Liver (tissue), 9 donors: ENCODE data around the gene CFI. TPM values are rescaled to one million over a fixed set of nuclear protein-coding genes. Genes with fewer than 3 reads are reported as not detected.

Experiments used
- DNase-seq: peaks from one replicate; pipeline ENCODE4 v3.0.0-alpha.2; 2017; ENCODE audit warnings: low spot score
- H3K27ac ChIP-seq, 2 donors: one replicate each; pipeline ENCODE4 v1.7.0; 2013; ENCODE audit warnings: inconsistent platforms in 2 of 2, low read length in 2 of 2, control low read depth in 1 of 2, low read depth in 1 of 2, mild to moderate bottlenecking in 1 of 2
- H3K27me3 ChIP-seq, 4 donors: one replicate each; pipeline versions ENCODE4 v1.6.1 to v1.7.0; 2013; ENCODE audit warnings: low read length in 3 of 4, inconsistent platforms in 1 of 4, mild to moderate bottlenecking in 1 of 4, moderate library complexity in 1 of 4; ENCODE audit not compliant: control insufficient read depth in 4 of 4, insufficient read depth in 4 of 4
- H3K36me3 ChIP-seq, 4 donors: one replicate each; pipeline versions ENCODE4 v1.6.1 to v1.7.0; 2013; ENCODE audit warnings: low read length in 3 of 4, mild to moderate bottlenecking in 3 of 4, low read depth in 1 of 4, moderate library complexity in 1 of 4; ENCODE audit not compliant: control insufficient read depth in 4 of 4, insufficient read depth in 3 of 4
- H3K4me1 ChIP-seq, 4 donors: one replicate each; pipeline versions ENCODE4 v1.6.1 to v1.7.0; 2013; ENCODE audit warnings: low read length in 3 of 4, mild to moderate bottlenecking in 3 of 4, moderate library complexity in 1 of 4; ENCODE audit not compliant: control insufficient read depth in 4 of 4, insufficient read depth in 4 of 4
- H3K4me3 ChIP-seq, 3 donors: one replicate each; pipeline versions ENCODE4 v1.6.1 to v1.7.0; 2013; ENCODE audit warnings: low read length in 3 of 3, control low read depth in 1 of 3, low read depth in 1 of 3, mild to moderate bottlenecking in 1 of 3
- H3K9ac ChIP-seq, 2 donors: one replicate each; pipeline ENCODE4 v1.7.0; 2013; ENCODE audit warnings: low read length in 2 of 2, mild to moderate bottlenecking in 2 of 2, moderate library complexity in 2 of 2, control low read depth in 1 of 2, low read depth in 1 of 2
- H3K9me3 ChIP-seq, 4 donors: one replicate each; pipeline versions ENCODE4 v1.6.1 to v1.7.0; 2013; ENCODE audit warnings: low read length in 3 of 4; ENCODE audit not compliant: control insufficient read depth in 4 of 4
- EGR1 ChIP-seq, 2 donors: IDR thresholded peaks; 2 replicates each; pipeline ENCODE4 v1.6.1; 2016 to 2018; ENCODE audit warnings: antibody characterized with exemption in 2 of 2, low read depth in 2 of 2
- FOXA1 ChIP-seq: IDR thresholded peaks from 2 replicates; pipeline ENCODE4 v1.6.1; 2016; ENCODE audit warnings: antibody characterized with exemption
- FOXA2 ChIP-seq: IDR thresholded peaks from 2 replicates; pipeline ENCODE4 v1.6.1; 2016; ENCODE audit warnings: antibody characterized with exemption
- GABPA ChIP-seq, 2 donors: IDR thresholded peaks in 1 of 2; conservative IDR thresholded peaks in 1 of 2; 2 replicates each; pipeline ENCODE4 v1.6.1; 2016; ENCODE audit warnings: antibody characterized with exemption in 2 of 2, mild to moderate bottlenecking in 1 of 2, moderate library complexity in 1 of 2
- HNF4A ChIP-seq, 2 donors: conservative IDR thresholded peaks; 2 replicates each; pipeline ENCODE4 v1.6.1; 2016; ENCODE audit warnings: antibody characterized with exemption in 2 of 2, mild to moderate bottlenecking in 2 of 2
- JUND ChIP-seq, 2 donors: IDR thresholded peaks; 2 replicates each; pipeline ENCODE4 v1.6.1; 2016; ENCODE audit warnings: antibody characterized with exemption in 2 of 2
- NR2F2 ChIP-seq: IDR thresholded peaks from 2 replicates; pipeline ENCODE4 v1.6.1; 2016; ENCODE audit warnings: antibody characterized with exemption
- RAD21 ChIP-seq, 2 donors: IDR thresholded peaks; 2 replicates each; pipeline ENCODE4 v1.6.1; 2016; ENCODE audit warnings: antibody characterized with exemption in 2 of 2, mild to moderate bottlenecking in 2 of 2
- REST ChIP-seq: IDR thresholded peaks from 2 replicates; pipeline ENCODE4 v1.6.1; 2016; ENCODE audit warnings: antibody characterized with exemption, mild to moderate bottlenecking
- RXRA ChIP-seq, 2 donors: IDR thresholded peaks; 2 replicates each; pipeline ENCODE4 v1.6.1; 2017 to 2018; ENCODE audit warnings: antibody characterized with exemption in 2 of 2, mild to moderate bottlenecking in 1 of 2
- SP1 ChIP-seq: IDR thresholded peaks from 2 replicates; pipeline ENCODE4 v1.6.1; 2018; ENCODE audit warnings: antibody characterized with exemption, mild to moderate bottlenecking
- TAF1 ChIP-seq: conservative IDR thresholded peaks from 2 replicates; pipeline ENCODE4 v1.6.1; 2016; ENCODE audit warnings: antibody characterized with exemption, mild to moderate bottlenecking
- YY1 ChIP-seq: IDR thresholded peaks from 2 replicates; pipeline ENCODE4 v1.6.1; 2016; ENCODE audit warnings: antibody characterized with exemption, mild to moderate bottlenecking
- ZBTB33 ChIP-seq: IDR thresholded peaks from 2 replicates; pipeline ENCODE4 v1.6.1; 2016; ENCODE audit warnings: antibody characterized with exemption
- WGBS: extraction: QIAGEN DNeasy Blood & Tissue Kit; methylation state at CpG from one replicate; pipeline ENCODE4 v1.1.7; 2013; 5-methylcytosine and 5-hydroxymethylcytosine counted together
- polyA plus RNA-seq, 2 donors: library from polyadenylated mRNA; stranded (reverse) in 1 of 2; unstranded in 1 of 2; fragments of 200-250 nt in 1 of 2; fragments of >200 nt in 1 of 2; fragmentation: Nextera tagmentation in 1 of 2; extraction: Ambion mirVana in 1 of 2; gene quantifications; one replicate each; pipeline versions ENCODE4 v1.2.1 to v1.2.3, GENCODE V29; 2013 to 2015
- total RNA-seq, 2 donors: library from RNA; depleted of rRNA; stranded (reverse); fragments of >200 nt; gene quantifications; one replicate each; pipeline ENCODE4 v1.2.3, GENCODE V29; 2014
- TF ChIP-seq, protein P1 (sequence below): IDR thresholded peaks from 2 replicates; pipeline ENCODE4 v1.6.1; 2016; ENCODE audit warnings: antibody characterized with exemption
- TF ChIP-seq, protein P2 (sequence below): fragments of 150-350 bp; IDR thresholded peaks from 2 replicates; pipeline ENCODE4 v1.5.1; 2017; ENCODE audit warnings: improper control_type of control experiment, low read depth, low read length; ENCODE audit not compliant: missing input control
- donor health status: healthy.
- donor health status: healthy.
- donor health status: healthy.
- donor health status: healthy.
- donor health status: healthy.

Gene CFI
- total and polyA plus RNA-seq, 4 donors, result 232 to 598 (median 500) TPM

- Histone ChIP-seq H3K9me3 (no peaks in the 10 kb centered on the region), H3K4me3 (no peak overlapping the region), H3K9ac (no peak overlapping the region), H3K36me3 (no peaks in the 10 kb centered on the region), H3K27ac (no peak overlapping the region), H3K4me1 (peaks cover 0 to 9% (median 4%) of the 10 kb centered on the region in 4 donors), H3K27me3 (no peaks in the 10 kb centered on the region)
- WGBS, result 79% methylated on average over 11 of the region's 11 CpGs
- no peak for DNase-seq
- TF ChIP-seq ZBTB33 (no peak), REST (no peak), SP1 (no peak), HNF4A (conservative IDR thresholded peaks at IDR 0.05) (no peak), TAF1 (no peak), RXRA (IDR thresholded peaks at IDR 0.05) (no peak)
- TF ChIP-seq, protein P1, sequence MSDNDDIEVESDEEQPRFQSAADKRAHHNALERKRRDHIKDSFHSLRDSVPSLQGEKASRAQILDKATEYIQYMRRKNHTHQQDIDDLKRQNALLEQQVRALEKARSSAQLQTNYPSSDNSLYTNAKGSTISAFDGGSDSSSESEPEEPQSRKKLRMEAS, result no peak
- TF ChIP-seq, protein P2, sequence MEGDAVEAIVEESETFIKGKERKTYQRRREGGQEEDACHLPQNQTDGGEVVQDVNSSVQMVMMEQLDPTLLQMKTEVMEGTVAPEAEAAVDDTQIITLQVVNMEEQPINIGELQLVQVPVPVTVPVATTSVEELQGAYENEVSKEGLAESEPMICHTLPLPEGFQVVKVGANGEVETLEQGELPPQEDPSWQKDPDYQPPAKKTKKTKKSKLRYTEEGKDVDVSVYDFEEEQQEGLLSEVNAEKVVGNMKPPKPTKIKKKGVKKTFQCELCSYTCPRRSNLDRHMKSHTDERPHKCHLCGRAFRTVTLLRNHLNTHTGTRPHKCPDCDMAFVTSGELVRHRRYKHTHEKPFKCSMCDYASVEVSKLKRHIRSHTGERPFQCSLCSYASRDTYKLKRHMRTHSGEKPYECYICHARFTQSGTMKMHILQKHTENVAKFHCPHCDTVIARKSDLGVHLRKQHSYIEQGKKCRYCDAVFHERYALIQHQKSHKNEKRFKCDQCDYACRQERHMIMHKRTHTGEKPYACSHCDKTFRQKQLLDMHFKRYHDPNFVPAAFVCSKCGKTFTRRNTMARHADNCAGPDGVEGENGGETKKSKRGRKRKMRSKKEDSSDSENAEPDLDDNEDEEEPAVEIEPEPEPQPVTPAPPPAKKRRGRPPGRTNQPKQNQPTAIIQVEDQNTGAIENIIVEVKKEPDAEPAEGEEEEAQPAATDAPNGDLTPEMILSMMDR, result no peak
These were observed 9.0 kb upstream of the CFI start for GRCh38 chr4:109810552-109811387.

DNA sequence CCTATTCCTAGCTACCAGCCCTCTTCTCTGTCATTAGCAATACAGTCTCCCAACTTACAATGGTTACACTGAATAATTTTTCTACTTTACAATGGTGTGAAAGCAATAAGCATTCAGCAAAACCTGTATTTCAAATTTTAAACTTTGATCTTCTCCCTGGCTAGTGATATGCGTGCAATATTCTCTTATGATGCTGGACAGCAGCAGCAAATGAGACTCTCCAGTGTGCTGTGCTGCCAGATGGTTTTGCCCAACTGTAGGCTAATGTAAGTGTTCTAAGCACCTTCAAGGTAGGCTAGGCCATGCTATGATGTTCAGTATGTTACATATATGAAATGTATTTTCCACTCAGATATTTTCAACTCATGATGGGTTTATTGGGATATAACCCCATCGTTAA lies 7.9 kb upstream of the CFI start:
- H3K27ac ChIP-seq, result no peak overlapping the region
- no peak for DNase-seq
- H3K9me3 ChIP-seq, result no peaks in the 10 kb centered on the region
- no peaks in the 10 kb centered on the region for H3K36me3 ChIP-seq
- H3K27me3 ChIP-seq, result no peaks in the 10 kb centered on the region
- TF ChIP-seq FOXA2, result no peak
- TF ChIP-seq RAD21 (IDR thresholded peaks at IDR 0.05), result no peak
- no peak for TF ChIP-seq YY1
- no peak for TF ChIP-seq FOXA1
- no peak for TF ChIP-seq JUND (IDR thresholded peaks at IDR 0.05)
- TF ChIP-seq, protein P2, result no peak
- TF ChIP-seq NR2F2, result no peak
- TF ChIP-seq SP1, result no peak
- TF ChIP-seq GABPA (IDR thresholded peaks at IDR 0.05 in 1 of 2, conservative IDR thresholded peaks at IDR 0.05 in 1 of 2), result no peak
- TF ChIP-seq, protein P1, result no peak
- TF ChIP-seq EGR1 (IDR thresholded peaks at IDR 0.05; ENCODE audit: low read depth in 2 of 2), result no peak
- TF ChIP-seq REST, result no peak
- H3K4me1 ChIP-seq, result peaks cover 0 to 3% (median 1%) of the 10 kb centered on the region in 4 donors
- H3K4me3 ChIP-seq, result no peak overlapping the region
- H3K9ac ChIP-seq, result no peak overlapping the region
- 91% methylated on average over 2 of the region's 2 CpGs for WGBS
